WTC11 (cell line): ENCODE results near the gene NOXA1. TPM values are rescaled to one million over a fixed set of nuclear protein-coding genes. Genes with fewer than 3 reads are reported as not detected.

ENCODE experiments used
- ATAC-seq: fragments of 200-7000 bp; cut with Tn5 transposase; 2 replicates; pipeline ENCODE4 v1.10.0; 2021; ENCODE audit warnings: mild to moderate bottlenecking, moderate library complexity
- CTCF ChIA-PET: fragments of 300-600 bp; sonication (Branson Sonifier 250); formaldehyde crosslinking; loops from one replicate; lab custom pipeline; 2021; ENCODE audit warnings: antibody characterized with exemption; lab: Charles Lee
- POLR2A ChIA-PET: fragments of 350-600 bp; sonication (Branson Sonifier 250); formaldehyde crosslinking; loops from one replicate; lab custom pipeline; 2021; ENCODE audit warnings: antibody characterized with exemption; lab: Charles Lee
- DNase-seq: peaks from one replicate; pipeline ENCODE4 v3.0.0; 2021; ENCODE audit warnings: low spot score
- H3K27ac Mint-ChIP-seq: 2 replicates; pipeline ENCODE4 v1.8.0; 2021; ENCODE audit warnings: mixed read lengths
- H3K27me3 Mint-ChIP-seq: 2 replicates; pipeline ENCODE4 v1.8.0; 2021; ENCODE audit warnings: low read depth, mild to moderate bottlenecking, moderate library complexity, mixed read lengths
- H3K36me3 Mint-ChIP-seq: 2 replicates; pipeline ENCODE4 v1.8.0; 2021; ENCODE audit warnings: mixed read lengths
- H3K4me1 Mint-ChIP-seq: 2 replicates; pipeline ENCODE4 v1.8.0; 2022; ENCODE audit warnings: mixed read lengths
- H3K4me3 Mint-ChIP-seq: 2 replicates; pipeline ENCODE4 v1.8.0; 2021; ENCODE audit warnings: mild to moderate bottlenecking, moderate library complexity, mixed read lengths
- H3K9me3 Mint-ChIP-seq: 2 replicates; pipeline ENCODE4 v1.8.0; 2021; ENCODE audit warnings: mixed read lengths
- ATF2 ChIP-seq: sonication (generic); formaldehyde crosslinking; IDR thresholded peaks from 2 replicates; pipeline ENCODE4 v1.8.1; 2022; ENCODE audit warnings: low read depth, missing genetic modification reagents, borderline replicate concordance
- CDX4 ChIP-seq: fragments of 250-450 bp; sonication (Bioruptor Pico); IDR thresholded peaks from 2 replicates; pipeline ENCODE4 v1.9.0; 2021; ENCODE audit warnings: moderate library complexity, mild to moderate bottlenecking, inconsistent platforms, borderline replicate concordance
- CREB1 ChIP-seq: sonication (generic); formaldehyde crosslinking; IDR thresholded peaks from 2 replicates; pipeline ENCODE4 v1.8.0; 2023; ENCODE audit warnings: mild to moderate bottlenecking, missing genetic modification reagents
- ELF4 ChIP-seq: sonication (generic); formaldehyde crosslinking; IDR thresholded peaks from 2 replicates; pipeline ENCODE4 v1.8.1; 2022; ENCODE audit warnings: low read depth, mild to moderate bottlenecking, moderate library complexity, missing genetic modification reagents
- FOXJ3 ChIP-seq: sonication (generic); formaldehyde crosslinking; IDR thresholded peaks from 2 replicates; pipeline ENCODE4 v1.9.0; 2021; ENCODE audit warnings: missing genetic modification reagents, mild to moderate bottlenecking, borderline replicate concordance
- FOXK1 ChIP-seq: sonication (generic); formaldehyde crosslinking; IDR thresholded peaks from 2 replicates; pipeline ENCODE4 v1.8.0; 2022; ENCODE audit warnings: mild to moderate bottlenecking, moderate library complexity, missing genetic modification reagents
- IRF1 ChIP-seq: sonication (generic); formaldehyde crosslinking; IDR thresholded peaks from 2 replicates; pipeline ENCODE4 v1.8.0; 2023; ENCODE audit warnings: missing genetic modification reagents
- JAZF1 ChIP-seq: fragments of 250-450 bp; sonication (Bioruptor Pico); IDR thresholded peaks from 2 replicates; pipeline ENCODE4 v1.9.0; 2021; ENCODE audit warnings: moderate library complexity, mild to moderate bottlenecking, inconsistent platforms
- NFYB ChIP-seq: sonication (generic); formaldehyde crosslinking; conservative IDR thresholded peaks from 2 replicates; pipeline ENCODE4 v1.8.0; 2022; ENCODE audit warnings: low read depth, missing genetic modification reagents
- NR3C1 ChIP-seq: sonication (generic); formaldehyde crosslinking; conservative IDR thresholded peaks from 2 replicates; pipeline ENCODE4 v1.8.1; 2023; ENCODE audit warnings: low read depth, mild to moderate bottlenecking, missing genetic modification reagents
- ZBTB43 ChIP-seq: sonication (generic); formaldehyde crosslinking; IDR thresholded peaks from 2 replicates; pipeline ENCODE4 v1.8.1; 2023; ENCODE audit warnings: mild to moderate bottlenecking, missing genetic modification reagents
- ZNF423 ChIP-seq: fragments of 250-450 bp; sonication (Bioruptor Pico); IDR thresholded peaks from 2 replicates; pipeline ENCODE4 v2.1.2; 2022; ENCODE audit warnings: mild to moderate bottlenecking, moderate library complexity
- total RNA-seq: library from RNA; stranded (reverse); gene quantifications from 3 replicates; pipeline ENCODE4 v1.2.3, GENCODE V29; 2021

NOXA1 gene
- total RNA-seq, 1 experiment from 2014 or later, result 2.9 TPM

- Mint-ChIP-seq H3K4me3 (no peak overlapping the region), H3K4me1 (peaks cover 6% of the 10 kb centered on the region), H3K36me3 (peaks cover 3% of the 10 kb centered on the region; the same call in 1 of the 2 replicates), H3K27me3 (no peaks in the 10 kb centered on the region), H3K9me3 (no peaks in the 10 kb centered on the region), H3K27ac (no peak overlapping the region)
- ChIA-PET POLR2A (no interaction called here), CTCF (interaction anchor here (1.0 to 1.6 kb wide), 2 partner anchors 11 to 170 kb away, joined by 3 to 5 read pairs; no protein-coding TSS in a partner anchor)
- DNase-seq (no peak), ATAC-seq (no peak)
- TF ChIP-seq ELF4 (CRISPR knock-in tag) (no peak), ZBTB43 (CRISPR knock-in tag) (no peak), ATF2 (CRISPR knock-in tag) (no peak)
These were observed 33.1 kb downstream of the NOXA1 start for GRCh38 chr9:137456061-137456863.

- ATAC-seq, result no peak
- Mint-ChIP-seq H3K36me3 (peaks cover 3% of the 10 kb centered on the region; the same call in 1 of the 2 replicates), H3K9me3 (no peaks in the 10 kb centered on the region), H3K4me1 (peaks cover 6% of the 10 kb centered on the region), H3K27me3 (no peaks in the 10 kb centered on the region)
- no peak for DNase-seq
- CTCF ChIA-PET, result interaction anchor here (1.0 to 1.6 kb wide), 2 partner anchors 11 to 170 kb away, joined by 3 to 5 read pairs; no protein-coding TSS in a partner anchor
- no peak for TF ChIP-seq ZNF423 (CRISPR knock-in tag)
- TF ChIP-seq NFYB, result no peak
- TF ChIP-seq CREB1 (CRISPR knock-in tag), result no peak
- no peak for TF ChIP-seq JAZF1 (CRISPR knock-in tag)
- no peak for TF ChIP-seq IRF1 (CRISPR knock-in tag)
- TF ChIP-seq, all 79 proteins: peak for 0
- no peak overlapping the region for H3K27ac Mint-ChIP-seq
- no peak overlapping the region for H3K4me3 Mint-ChIP-seq
- POLR2A ChIA-PET, result no interaction called here
These were observed 33.7 kb downstream of the NOXA1 start for GRCh38 chr9:137456864-137457405.

- Mint-ChIP-seq H3K36me3 (peaks cover 3% of the 10 kb centered on the region; the same call in 1 of the 2 replicates), H3K27me3 (no peaks in the 10 kb centered on the region), H3K27ac (no peak overlapping the region), H3K4me3 (peak overlapping the region; percentile 33), H3K9me3 (no peaks in the 10 kb centered on the region), H3K4me1 (peaks cover 6% of the 10 kb centered on the region)
- ATAC-seq (no peak), DNase-seq (no peak)
- TF ChIP-seq FOXK1, result no peak
- no peak for TF ChIP-seq NR3C1 (CRISPR knock-in tag)
- no peak for TF ChIP-seq CDX4 (CRISPR knock-in tag)
- no peak for TF ChIP-seq FOXJ3
- ChIA-PET POLR2A (no interaction called here), CTCF (interaction anchor here (1.0 to 1.6 kb wide), 2 partner anchors 12 to 171 kb away, joined by 3 to 5 read pairs; no protein-coding TSS in a partner anchor)
These were observed 34.4 kb downstream of the NOXA1 start for GRCh38 chr9:137457406-137458193.
